ENCODE measurements around the gene RNF14.

Gene RNF14

GRCh38 chr5:142008813-142009212 lies 39.9 kb downstream of the RNF14 start:
- TF ChIP-seq, protein P1, sequence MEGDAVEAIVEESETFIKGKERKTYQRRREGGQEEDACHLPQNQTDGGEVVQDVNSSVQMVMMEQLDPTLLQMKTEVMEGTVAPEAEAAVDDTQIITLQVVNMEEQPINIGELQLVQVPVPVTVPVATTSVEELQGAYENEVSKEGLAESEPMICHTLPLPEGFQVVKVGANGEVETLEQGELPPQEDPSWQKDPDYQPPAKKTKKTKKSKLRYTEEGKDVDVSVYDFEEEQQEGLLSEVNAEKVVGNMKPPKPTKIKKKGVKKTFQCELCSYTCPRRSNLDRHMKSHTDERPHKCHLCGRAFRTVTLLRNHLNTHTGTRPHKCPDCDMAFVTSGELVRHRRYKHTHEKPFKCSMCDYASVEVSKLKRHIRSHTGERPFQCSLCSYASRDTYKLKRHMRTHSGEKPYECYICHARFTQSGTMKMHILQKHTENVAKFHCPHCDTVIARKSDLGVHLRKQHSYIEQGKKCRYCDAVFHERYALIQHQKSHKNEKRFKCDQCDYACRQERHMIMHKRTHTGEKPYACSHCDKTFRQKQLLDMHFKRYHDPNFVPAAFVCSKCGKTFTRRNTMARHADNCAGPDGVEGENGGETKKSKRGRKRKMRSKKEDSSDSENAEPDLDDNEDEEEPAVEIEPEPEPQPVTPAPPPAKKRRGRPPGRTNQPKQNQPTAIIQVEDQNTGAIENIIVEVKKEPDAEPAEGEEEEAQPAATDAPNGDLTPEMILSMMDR (IDR thresholded peaks at IDR 0.05; ENCODE audit: borderline replicate concordance, insufficient read depth, low read depth, low read length) = no peak

DNA sequence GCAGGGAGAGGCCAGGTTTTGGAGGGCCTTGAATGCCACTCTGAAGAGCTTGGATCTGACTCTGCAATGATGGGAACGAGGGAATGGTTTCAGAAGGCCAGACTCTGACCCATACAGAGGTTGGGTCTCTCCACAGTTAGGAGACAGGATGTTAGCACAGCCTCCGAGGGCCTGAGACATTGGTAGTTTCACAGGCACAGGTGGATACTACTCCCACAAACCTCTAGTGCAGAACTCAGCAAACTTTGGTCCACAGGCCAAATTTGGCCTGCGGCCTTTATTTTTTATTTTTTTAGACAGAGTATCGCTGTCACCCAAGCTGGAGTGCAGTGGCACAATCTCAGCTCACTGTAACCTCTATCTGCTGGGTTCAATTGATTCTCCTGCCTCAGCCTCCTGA lies 41.0 kb downstream of the RNF14 start:
- TF ChIP-seq, protein P1 (IDR thresholded peaks at IDR 0.05; ENCODE audit: borderline replicate concordance, insufficient read depth, low read depth, low read length) = no peak

More at GRCh38 chr5:142008813-142009212, 39.9 kb downstream of the RNF14 start:
- no peak overlapping the region for H3K4me3 ChIP-seq (ENCODE audit: low read depth, low read length)

DNA sequence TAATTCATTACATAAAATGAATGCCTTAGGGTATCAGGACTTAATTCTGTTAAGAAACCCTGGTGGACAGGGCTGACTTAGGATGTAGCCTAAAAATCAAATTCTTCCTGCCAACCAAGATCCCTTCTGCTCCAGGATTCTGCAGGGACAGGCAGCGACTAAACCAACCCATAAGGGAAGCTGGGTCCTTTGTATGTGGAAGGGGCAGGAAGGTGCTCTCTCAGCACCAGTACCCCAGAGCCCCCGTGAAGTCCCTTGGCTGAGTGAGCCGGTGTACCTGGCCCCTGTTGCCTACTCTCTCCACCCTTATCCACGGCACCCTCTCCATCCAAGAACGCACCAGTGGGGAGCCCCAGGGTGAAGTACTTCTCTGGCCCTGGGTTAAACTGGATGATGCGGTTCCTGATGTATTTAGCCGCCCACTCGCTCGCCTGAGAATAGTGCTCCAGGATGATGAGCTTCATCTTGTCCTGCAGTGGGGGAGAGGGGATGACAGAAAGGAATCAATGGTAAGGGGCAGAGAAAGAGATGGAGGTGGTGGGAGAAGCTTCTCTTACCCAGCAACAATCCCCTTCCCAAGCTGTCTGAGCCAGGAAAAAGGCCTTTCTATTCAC lies 42.8 kb downstream of the RNF14 start:
- H3K4me3 ChIP-seq (ENCODE audit: low read depth, low read length) = no peak overlapping the region

More for the DNA sequence above, 41.0 kb downstream of the RNF14 start:
- H3K4me3 ChIP-seq (ENCODE audit: low read depth, low read length) = no peak overlapping the region

DNA sequence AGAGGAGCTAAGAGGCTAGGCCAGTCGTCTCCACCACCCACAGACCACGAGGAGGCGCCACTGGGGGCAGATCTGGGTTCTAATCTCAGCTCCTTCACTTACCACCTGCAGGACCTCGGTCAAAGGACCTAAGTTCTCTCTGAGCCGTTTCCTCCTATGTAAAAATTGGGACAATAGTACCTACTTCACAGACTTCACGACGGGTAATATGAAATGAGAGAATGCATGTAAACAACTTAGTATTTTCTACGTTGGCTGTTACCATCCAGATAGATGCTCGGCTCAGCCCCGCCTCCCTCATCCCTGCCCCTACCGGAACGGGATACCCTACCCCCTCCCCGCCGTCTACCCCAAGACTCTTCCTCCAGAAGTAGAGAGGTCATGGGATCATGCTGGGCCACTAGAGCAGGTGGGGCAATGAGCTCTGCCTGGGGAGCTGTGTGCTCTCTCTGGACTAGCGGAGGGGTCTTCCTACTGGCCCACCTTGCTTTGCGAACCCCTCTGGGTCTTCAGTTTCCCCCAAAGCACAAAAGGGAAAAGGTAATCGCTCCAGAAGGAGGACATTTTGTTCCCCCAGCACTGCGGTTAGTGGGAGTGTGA lies 43.4 kb downstream of the RNF14 start:
- TF ChIP-seq, protein P1 (IDR thresholded peaks at IDR 0.05; ENCODE audit: borderline replicate concordance, insufficient read depth, low read depth, low read length) = peak; percentile 43; the same call in 1 of the 2 replicates
- H3K4me3 ChIP-seq (ENCODE audit: low read depth, low read length) = peak overlapping the region; percentile 35

More for the DNA sequence above, 42.8 kb downstream of the RNF14 start:
- TF ChIP-seq, protein P1 (IDR thresholded peaks at IDR 0.05; ENCODE audit: borderline replicate concordance, insufficient read depth, low read depth, low read length) = no peak

DNA sequence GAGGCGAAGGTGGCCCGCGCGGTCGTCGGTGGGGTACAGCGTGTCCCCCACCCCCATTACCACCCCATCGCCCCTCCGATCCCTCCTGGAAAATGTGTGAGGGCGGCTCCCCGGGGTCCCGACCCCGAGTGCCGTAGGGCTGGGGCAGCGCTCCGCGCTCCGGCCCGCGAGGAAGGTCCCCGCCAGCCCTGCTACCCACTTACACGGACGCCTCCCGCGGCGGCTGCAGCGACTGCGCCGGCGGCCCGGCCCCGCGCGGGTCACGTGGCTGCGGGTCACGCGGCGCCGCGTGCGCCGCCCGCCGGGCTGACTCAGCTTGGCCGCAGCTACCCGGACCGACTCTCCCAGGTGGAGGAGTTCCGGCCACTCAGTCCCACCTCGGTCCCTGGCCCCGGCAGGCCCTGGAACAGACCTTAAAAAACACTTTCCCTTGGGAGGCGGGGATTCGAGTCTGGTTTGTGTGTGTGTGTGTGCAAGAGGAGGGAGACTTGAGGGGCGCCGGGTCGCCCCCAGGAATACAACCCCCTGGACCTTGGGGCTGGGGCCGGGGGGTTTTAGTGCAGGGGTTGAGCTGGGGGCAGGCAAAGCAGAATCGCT lies 44.0 kb downstream of the RNF14 start, which contains the start of gene GNPDA1:
TSS of gene GNPDA1 (minus strand) at position 236 of the 597 bp plus-strand sequence. CDS start 992 bp downstream, outside the sequence.
- TF ChIP-seq, protein P1 (IDR thresholded peaks at IDR 0.05; ENCODE audit: borderline replicate concordance, insufficient read depth, low read depth, low read length) = no peak
- H3K4me3 ChIP-seq (ENCODE audit: low read depth, low read length) = peak within 1 kb of the TSS; percentile 35

- no peak overlapping the region for H3K4me3 ChIP-seq (ENCODE audit: low read depth, low read length)
- TF ChIP-seq, protein P1 (IDR thresholded peaks at IDR 0.05; ENCODE audit: borderline replicate concordance, insufficient read depth, low read depth, low read length) = no peak
Observed at GRCh38 chr5:142013734-142014521, 45.0 kb downstream of the RNF14 start.

Measured in GM12875 (cell line).